HCT116 (cell line): ENCODE results near the gene SV2A. TPM values are rescaled to one million over a fixed set of nuclear protein-coding genes. Genes with fewer than 3 reads are reported as not detected.

Experiments used
- ATAC-seq: fragments of 200-7000 bp; cut with Tn5 transposase; 2 replicates; pipeline ENCODE4 v1.9.1; 2020; ENCODE audit warnings: mild to moderate bottlenecking, moderate library complexity
- BruUV-seq: library from RNA; stranded (reverse); fragments of 400-500 nt; replicated peaks from 2 replicates; lab custom pipeline; 2021; lab: Mats Ljungman, UMichigan
- CTCF ChIA-PET: fragments of 300-600 bp; sonication (Branson Sonifier 250); formaldehyde crosslinking; loops from one replicate; lab custom pipeline; 2021; ENCODE audit warnings: antibody characterized with exemption; lab: Charles Lee
- POLR2A ChIA-PET: fragments of 300-600, 350-600 bp; sonication (Branson Sonifier 250); formaldehyde crosslinking; loops from one replicate; lab custom pipeline; 2021; ENCODE audit warnings: antibody characterized with exemption; lab: Charles Lee
- RAD21 ChIA-PET, 2 experiments: fragments of 300-600 bp; sonication (Branson Sonifier 250); formaldehyde crosslinking; loops; one replicate each; lab custom pipeline; 2023; ENCODE audit warnings: low total read pairs in 2 of 2; ENCODE audit not compliant: uncharacterized antibody in 2 of 2, unreplicated experiment in 2 of 2, low non-redundant PET in 1 of 2; lab: Charles Lee
- DNase-seq: peaks from one replicate; pipeline ENCODE4 v3.0.0-alpha.2; 2010; ENCODE audit warnings: low read depth, low spot score
- H2AFZ ChIP-seq: fragments of 200-600 bp; shearing (Covaris generic), sonication (generic); 2 replicates; pipeline ENCODE4 v1.6.1; 2017; ENCODE audit warnings: low read depth, mixed run types, mixed read lengths, antibody characterized with exemption, low read length; ENCODE audit not compliant: poor library complexity, severe bottlenecking
- H3K27ac ChIP-seq: 2 replicates; pipeline ENCODE4 v1.5.1; 2012; ENCODE audit warnings: low read depth, low read length
- H3K27me3 ChIP-seq: fragments of 200-600 bp; sonication (generic); 2 replicates; pipeline ENCODE4 v1.6.1; 2016; ENCODE audit warnings: mixed run types, low read length, mixed read lengths; ENCODE audit not compliant: insufficient read depth
- H3K36me3 ChIP-seq, 2 experiments: fragments of 200-500 bp in 1 of 2; fragments of 200-600 bp in 1 of 2; sonication (Bioruptor generic) in 1 of 2; sonication (generic) in 1 of 2; 2 replicates each; pipeline versions ENCODE4 v1.5.1 to v1.6.1; 2014 to 2016; ENCODE audit warnings: low read length in 2 of 2, inconsistent platforms in 1 of 2, mixed read lengths in 1 of 2, mixed run types in 1 of 2; ENCODE audit not compliant: insufficient read depth in 2 of 2, control insufficient read depth in 1 of 2
- H3K4me1 ChIP-seq, 2 experiments: fragments of 200-600 bp in 1 of 2; sonication (generic) in 1 of 2; 2 replicates each; pipeline versions ENCODE4 v1.5.1 to v1.6.1; 2012 to 2017; ENCODE audit warnings: low read length in 2 of 2, inconsistent platforms in 1 of 2, mild to moderate bottlenecking in 1 of 2, mixed read lengths in 1 of 2, mixed run types in 1 of 2, moderate library complexity in 1 of 2; ENCODE audit not compliant: insufficient read depth in 2 of 2, control insufficient read depth in 1 of 2
- H3K4me2 ChIP-seq: fragments of 200-600 bp; sonication (generic); 2 replicates; pipeline ENCODE4 v1.6.1; 2017; ENCODE audit warnings: mixed run types, low read length, mixed read lengths
- H3K4me3 ChIP-seq, 2 experiments: fragments of 200-600 bp in 1 of 2; sonication (generic) in 1 of 2; replicated peaks in 1 of 2; 2 replicates each; pipeline ENCODE4 v1.5.1; 2011 to 2016; ENCODE audit warnings: low read length in 2 of 2, control low read depth in 1 of 2, low read depth in 1 of 2, mild to moderate bottlenecking in 1 of 2, mixed read lengths in 1 of 2, mixed run types in 1 of 2
- H3K79me2 ChIP-seq: fragments of 200-600 bp; sonication (generic); 2 replicates; pipeline ENCODE4 v1.6.1; 2017; ENCODE audit warnings: mild to moderate bottlenecking, mixed run types, low read length, moderate library complexity, mixed read lengths; ENCODE audit not compliant: insufficient read depth
- H3K9ac ChIP-seq: fragments of 200-600 bp; sonication (generic); 2 replicates; pipeline ENCODE4 v1.6.1; 2016; ENCODE audit warnings: low read length, mixed read lengths
- H3K9me2 ChIP-seq: fragments of 200-600 bp; sonication (generic), shearing (Covaris generic); 2 replicates; pipeline ENCODE4 v1.6.1; 2017; ENCODE audit warnings: mixed run types, mild to moderate bottlenecking, moderate library complexity; ENCODE audit not compliant: insufficient read depth
- H3K9me3 ChIP-seq, 2 experiments: fragments of 200-500 bp in 1 of 2; fragments of 200-600 bp in 1 of 2; sonication (Bioruptor generic) in 1 of 2; sonication (generic) in 1 of 2; 2 replicates each; pipeline ENCODE4 v1.6.1; 2014 to 2017; ENCODE audit warnings: low read length in 2 of 2, mixed read lengths in 2 of 2, inconsistent platforms in 1 of 2, low read depth in 1 of 2, mild to moderate bottlenecking in 1 of 2, mixed run types in 1 of 2, moderate library complexity in 1 of 2; ENCODE audit not compliant: control insufficient read depth in 1 of 2, insufficient read depth in 1 of 2
- H4K20me1 ChIP-seq: fragments of 200-600 bp; sonication (generic), shearing (Covaris generic); 2 replicates; pipeline ENCODE4 v1.6.1; 2017; ENCODE audit warnings: mixed run types, mild to moderate bottlenecking, moderate library complexity; ENCODE audit not compliant: insufficient read depth
- CBX3 ChIP-seq: IDR thresholded peaks from 2 replicates; pipeline ENCODE4 v1.6.1; 2012; ENCODE audit warnings: low read depth
- EGR1 ChIP-seq: IDR thresholded peaks from 2 replicates; pipeline ENCODE4 v1.6.1; 2012; ENCODE audit warnings: low read depth
- ELF1 ChIP-seq: IDR thresholded peaks from 2 replicates; pipeline ENCODE4 v1.6.1; 2012; ENCODE audit warnings: low read depth, borderline replicate concordance
- FOSL1 ChIP-seq: IDR thresholded peaks from 2 replicates; pipeline ENCODE4 v1.6.1; 2012; ENCODE audit warnings: low read depth
- JUND ChIP-seq: IDR thresholded peaks from 2 replicates; pipeline ENCODE4 v1.6.1; 2012
- POLR2A ChIP-seq: IDR thresholded peaks from 2 replicates; pipeline ENCODE4 v1.7.0; 2011; ENCODE audit warnings: borderline replicate concordance; ENCODE audit not compliant: insufficient read depth, insufficient read length; ENCODE audit errors: extremely low read depth
- RAD21 ChIP-seq: IDR thresholded peaks from 2 replicates; pipeline ENCODE4 v1.6.1; 2012; ENCODE audit warnings: low read depth, mild to moderate bottlenecking
- SIN3A ChIP-seq: IDR thresholded peaks from 2 replicates; pipeline ENCODE4 v1.6.1; 2012; ENCODE audit warnings: low read depth
- TCF7L2 ChIP-seq: IDR thresholded peaks from 2 replicates; pipeline ENCODE4 v1.7.0; 2011; ENCODE audit warnings: borderline replicate concordance, inconsistent platforms; ENCODE audit not compliant: insufficient read depth, insufficient read length; ENCODE audit errors: extremely low read depth
- intact Hi-C: fragments of 100-400 bp; cut with micrococcal nuclease; formaldehyde crosslinking; loops from 2 replicates; pipeline ENCODE4 v1.10.0; 2022
- total RNA-seq: library from RNA; stranded (reverse); gene quantifications from one replicate; pipeline ENCODE4 v1.2.1, GENCODE V29; 2021; ENCODE audit not compliant: unreplicated experiment
- TF ChIP-seq, protein P1 (sequence below): IDR thresholded peaks from 2 replicates; pipeline ENCODE4 v1.6.1; 2012; ENCODE audit warnings: low read depth

SV2A gene
- total RNA-seq, 1 experiment from 2014 or later, result 0.15 TPM

DNA sequence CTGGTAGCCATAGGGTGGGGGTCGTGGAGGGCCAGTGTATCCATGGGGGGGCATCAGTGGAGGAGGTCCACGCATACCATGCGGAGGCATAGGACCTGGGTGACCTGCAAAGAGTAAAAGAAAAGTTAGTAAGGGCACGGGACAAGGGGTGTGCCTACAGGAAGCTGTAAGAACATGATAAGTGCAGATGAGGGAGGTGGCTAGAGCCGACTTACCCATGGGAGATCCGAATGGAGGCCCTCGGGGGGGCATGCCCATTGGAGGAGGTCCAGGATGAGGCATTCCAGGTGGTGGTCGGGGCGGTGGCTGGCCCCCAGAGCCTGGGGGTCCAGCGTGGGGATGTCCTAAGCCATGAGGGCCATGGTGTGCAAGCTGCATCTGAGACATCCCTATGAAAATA is 6.0 kb upstream of the SV2A start:
- ChIA-PET POLR2A (no interaction called here), CTCF (no interaction called here), RAD21 (no interaction called here)
- no peak overlapping the region for H3K27ac ChIP-seq
- intact Hi-C loops, result no loop called here
- H3K4me2 ChIP-seq, result no peak overlapping the region
- H3K36me3 ChIP-seq, result peaks cover 36 to 45% of the 10 kb centered on the region in 2 experiments; a peak in 3 of 4 replicates
- H3K9ac ChIP-seq, result no peak overlapping the region
- no peaks in the 10 kb centered on the region for H3K27me3 ChIP-seq
- no peaks in the 10 kb centered on the region for H3K9me3 ChIP-seq
- BruUV-seq, result no TSS peak
- no peak for ATAC-seq
- TF ChIP-seq POLR2A, result no peak
- no peak for TF ChIP-seq ELF1
- no peak for TF ChIP-seq EGR1
- no peak for TF ChIP-seq TCF7L2
- no peak for TF ChIP-seq JUND
- no peak for DNase-seq
- peaks cover 7 to 15% of the 10 kb centered on the region in 2 experiments; a peak in 3 of 4 replicates for H3K4me1 ChIP-seq
- H3K9me2 ChIP-seq, result no peaks in the 10 kb centered on the region
- no peak overlapping the region for H2AFZ ChIP-seq
- H3K79me2 ChIP-seq, result peaks cover 44% of the 10 kb centered on the region
- no peak overlapping the region for H3K4me3 ChIP-seq
- H4K20me1 ChIP-seq, result peaks cover 5% of the 10 kb centered on the region; the same call in 1 of the 2 replicates

DNA sequence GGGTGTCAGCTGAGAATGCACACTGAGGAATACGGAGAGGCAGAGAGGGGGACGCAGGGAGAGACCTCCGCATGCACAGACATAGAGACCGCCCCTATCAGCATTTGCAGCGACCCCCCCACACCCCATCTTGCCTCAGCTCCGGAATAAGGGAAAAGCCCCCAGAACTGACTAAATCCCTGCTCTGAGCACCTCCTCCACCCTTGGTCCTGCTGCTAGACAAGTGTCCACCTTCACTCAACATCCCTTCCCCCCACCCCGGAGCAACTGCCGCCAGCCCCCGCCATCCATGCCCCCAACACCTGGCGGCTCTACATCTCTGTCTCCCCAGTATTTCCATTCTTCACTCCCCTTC is 769 bp downstream of the SV2A start:
- no peaks in the 10 kb centered on the region for H4K20me1 ChIP-seq
- CTCF ChIA-PET, result no interaction called here
- H3K79me2 ChIP-seq, result no peaks in the 10 kb centered on the region
- H3K9me2 ChIP-seq, result no peaks in the 10 kb centered on the region
- H3K4me3 ChIP-seq, result no peak overlapping the region
- DNase-seq (no peak), ATAC-seq (no peak)
- H3K4me2 ChIP-seq, result no peak overlapping the region
- H3K36me3 ChIP-seq, result no peaks in the 10 kb centered on the region
- intact Hi-C loops, result no loop called here
- no peaks in the 10 kb centered on the region for H3K9me3 ChIP-seq
- RAD21 ChIA-PET, result no interaction called here
- no TSS peak for BruUV-seq
- no peaks in the 10 kb centered on the region for H3K27me3 ChIP-seq
- TF ChIP-seq CBX3, result no peak
- no peak for TF ChIP-seq FOSL1
- TF ChIP-seq, protein P1, sequence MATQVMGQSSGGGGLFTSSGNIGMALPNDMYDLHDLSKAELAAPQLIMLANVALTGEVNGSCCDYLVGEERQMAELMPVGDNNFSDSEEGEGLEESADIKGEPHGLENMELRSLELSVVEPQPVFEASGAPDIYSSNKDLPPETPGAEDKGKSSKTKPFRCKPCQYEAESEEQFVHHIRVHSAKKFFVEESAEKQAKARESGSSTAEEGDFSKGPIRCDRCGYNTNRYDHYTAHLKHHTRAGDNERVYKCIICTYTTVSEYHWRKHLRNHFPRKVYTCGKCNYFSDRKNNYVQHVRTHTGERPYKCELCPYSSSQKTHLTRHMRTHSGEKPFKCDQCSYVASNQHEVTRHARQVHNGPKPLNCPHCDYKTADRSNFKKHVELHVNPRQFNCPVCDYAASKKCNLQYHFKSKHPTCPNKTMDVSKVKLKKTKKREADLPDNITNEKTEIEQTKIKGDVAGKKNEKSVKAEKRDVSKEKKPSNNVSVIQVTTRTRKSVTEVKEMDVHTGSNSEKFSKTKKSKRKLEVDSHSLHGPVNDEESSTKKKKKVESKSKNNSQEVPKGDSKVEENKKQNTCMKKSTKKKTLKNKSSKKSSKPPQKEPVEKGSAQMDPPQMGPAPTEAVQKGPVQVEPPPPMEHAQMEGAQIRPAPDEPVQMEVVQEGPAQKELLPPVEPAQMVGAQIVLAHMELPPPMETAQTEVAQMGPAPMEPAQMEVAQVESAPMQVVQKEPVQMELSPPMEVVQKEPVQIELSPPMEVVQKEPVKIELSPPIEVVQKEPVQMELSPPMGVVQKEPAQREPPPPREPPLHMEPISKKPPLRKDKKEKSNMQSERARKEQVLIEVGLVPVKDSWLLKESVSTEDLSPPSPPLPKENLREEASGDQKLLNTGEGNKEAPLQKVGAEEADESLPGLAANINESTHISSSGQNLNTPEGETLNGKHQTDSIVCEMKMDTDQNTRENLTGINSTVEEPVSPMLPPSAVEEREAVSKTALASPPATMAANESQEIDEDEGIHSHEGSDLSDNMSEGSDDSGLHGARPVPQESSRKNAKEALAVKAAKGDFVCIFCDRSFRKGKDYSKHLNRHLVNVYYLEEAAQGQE, result no peak
- TF ChIP-seq RAD21, result no peak
- no peak for TF ChIP-seq SIN3A
- TF ChIP-seq ELF1, result no peak
- POLR2A ChIA-PET, result no interaction called here
- H3K4me1 ChIP-seq, result no peaks in the 10 kb centered on the region
- H3K9ac ChIP-seq, result no peak overlapping the region
- no peak overlapping the region for H2AFZ ChIP-seq
- no peak overlapping the region for H3K27ac ChIP-seq
